K562 (cell line): ENCODE data around the gene VDAC2. TPM values are rescaled to one million over a fixed set of nuclear protein-coding genes. Genes with fewer than 3 reads are reported as not detected.

Experiments used
- ATAC-seq: fragments of 200-7000 bp; cut with Tn5 transposase; 3 replicates; pipeline ENCODE4 v1.9.1; 2020; ENCODE audit warnings: moderate library complexity
- BruUV-seq: library from RNA; stranded (reverse); fragments of 400-500 nt; replicated peaks from 2 replicates; lab custom pipeline; 2021; lab: Mats Ljungman, UMichigan
- CTCF ChIA-PET: fragments of 300-600 bp; formaldehyde crosslinking; extraction: SDS; loops from one replicate; lab custom pipeline; 2021; ENCODE audit warnings: low intra/inter-chr PET ratio; lab: Yijun Ruan, JAX
- POLR2A ChIA-PET: fragments of 300-600, 350-650 bp; sonication (Branson Sonifier 250); formaldehyde crosslinking; extraction: SDS; loops from one replicate; lab custom pipeline; 2021; ENCODE audit warnings: antibody characterized with exemption, inconsistent platforms; lab: Yijun Ruan, JAX
- DNase-seq, 4 experiments: peaks; one replicate each; pipeline versions ENCODE4 v3.0.0 to v3.0.0-alpha.2; 2011 to 2018; ENCODE audit warnings: low spot score in 3 of 4, mixed read lengths in 3 of 4; ENCODE audit errors: extremely low read depth in 1 of 4
- FAIRE-seq: peaks from 2 replicates; lab custom pipeline; 2011; peaks lifted over from hg19 to GRCh38; lab: Jason Lieb, UNC
- H2AFZ ChIP-seq: 2 replicates; pipeline ENCODE4 v1.6.0; 2011; ENCODE audit warnings: low read depth, low read length, control low read depth, inconsistent platforms
- H3K27ac ChIP-seq: fragments of 200-600 bp; 3 replicates; pipeline ENCODE4 v1.8.0; 2011; ENCODE audit warnings: low read depth, mild to moderate bottlenecking, control low read depth, inconsistent platforms, low read length, moderate library complexity, mixed read lengths; ENCODE audit errors: extremely low read depth
- H3K27me3 ChIP-seq, 2 experiments: fragments of 300-600 bp in 1 of 2; 2 replicates in 1 of 2; 3 replicates in 1 of 2; pipeline versions ENCODE4 v1.6.0 to v1.8.0; 2011; ENCODE audit warnings: inconsistent platforms in 2 of 2, low read length in 2 of 2, mild to moderate bottlenecking in 1 of 2, mixed read lengths in 1 of 2, moderate library complexity in 1 of 2; ENCODE audit not compliant: control insufficient read depth in 2 of 2, insufficient read depth in 2 of 2
- H3K36me3 ChIP-seq: fragments of 300-600 bp; 3 replicates; pipeline ENCODE4 v1.8.0; 2011; ENCODE audit warnings: mild to moderate bottlenecking, low read length, inconsistent platforms; ENCODE audit not compliant: control insufficient read depth, insufficient read depth
- H3K4me1 ChIP-seq, 2 experiments: fragments of 200-600 bp in 1 of 2; replicated peaks in 1 of 2; 2 replicates in 1 of 2; 3 replicates in 1 of 2; pipeline versions ENCODE4 v1.5.1 to v1.8.0; 2011; ENCODE audit warnings: inconsistent platforms in 2 of 2, low read length in 2 of 2, mild to moderate bottlenecking in 1 of 2, mixed read lengths in 1 of 2, moderate library complexity in 1 of 2; ENCODE audit not compliant: control insufficient read depth in 2 of 2, insufficient read depth in 2 of 2
- H3K4me2 ChIP-seq: 2 replicates; pipeline ENCODE4 v1.6.1; 2011; ENCODE audit warnings: low read length, control low read depth, inconsistent platforms, mixed read lengths; ENCODE audit not compliant: insufficient read depth
- H3K4me3 ChIP-seq: fragments of 200-600 bp; sonication (generic), shearing (Covaris generic); 2 replicates; pipeline ENCODE4 v1.5.1; 2016; ENCODE audit warnings: control low read depth, inconsistent platforms
- H3K79me2 ChIP-seq: fragments of 200-600 bp; 3 replicates; pipeline ENCODE4 v1.8.0; 2011; ENCODE audit warnings: low read length, inconsistent platforms; ENCODE audit not compliant: control insufficient read depth, insufficient read depth
- H3K9ac ChIP-seq, 2 experiments: 2 replicates each; pipeline versions ENCODE4 v1.6.0 to v1.6.1; 2011; ENCODE audit warnings: low read depth in 2 of 2, low read length in 2 of 2, control low read depth in 1 of 2, inconsistent platforms in 1 of 2, mild to moderate bottlenecking in 1 of 2, mixed read lengths in 1 of 2; ENCODE audit not compliant: insufficient read depth in 1 of 2
- H3K9me1 ChIP-seq: one replicate; pipeline ENCODE4 v1.6.0; 2011; ENCODE audit warnings: inconsistent platforms, mild to moderate bottlenecking, low read length, moderate library complexity; ENCODE audit not compliant: control insufficient read depth, insufficient read depth
- H3K9me3 ChIP-seq: replicated peaks from 2 replicates; pipeline ENCODE4 v1.5.1; 2011; ENCODE audit warnings: low read depth, low read length, inconsistent platforms; ENCODE audit not compliant: control insufficient read depth, insufficient read depth
- H4K20me1 ChIP-seq: replicated peaks from 2 replicates; pipeline ENCODE4 v1.6.1; 2011; ENCODE audit warnings: low read length, inconsistent platforms, mixed read lengths; ENCODE audit not compliant: control insufficient read depth, insufficient read depth
- AFF4 ChIP-seq: sonication (generic); formaldehyde crosslinking; IDR thresholded peaks from 2 replicates; pipeline ENCODE4 v1.8.0; 2023; ENCODE audit warnings: mild to moderate bottlenecking, missing genetic modification reagents
- BMI1 ChIP-seq: fragments of 150-350 bp; IDR thresholded peaks from 2 replicates; pipeline ENCODE4 v1.6.1; 2014; ENCODE audit warnings: low read length
- ESRRA ChIP-seq: fragments of 450-650 bp; IDR thresholded peaks from 2 replicates; pipeline ENCODE4 v1.6.1; 2014; ENCODE audit warnings: low read depth, mild to moderate bottlenecking, moderate library complexity, borderline replicate concordance
- FUS ChIP-seq: fragments of 200-400 bp; formaldehyde crosslinking; optimal IDR thresholded peaks from 2 replicates; pipeline ENCODE3; 2017; ENCODE audit warnings: low read depth, low read length
- KAT7 ChIP-seq: sonication (generic); formaldehyde crosslinking; IDR thresholded peaks from 2 replicates; pipeline ENCODE4 v1.8.0; 2022; ENCODE audit warnings: missing genetic modification reagents, mild to moderate bottlenecking, borderline replicate concordance
- PHF8 ChIP-seq: fragments of 200-600 bp; sonication (generic); IDR thresholded peaks from 2 replicates; pipeline ENCODE4 v1.6.1; 2012; ENCODE audit warnings: mixed run types, mild to moderate bottlenecking, inconsistent platforms, low read length, moderate library complexity, borderline replicate concordance
- WHSC1 ChIP-seq: IDR thresholded peaks from one replicate; pipeline ENCODE4 v1.6.1; 2012; ENCODE audit warnings: low read length, control low read depth, inconsistent platforms
- ZBTB43 ChIP-seq: sonication (generic); formaldehyde crosslinking; IDR thresholded peaks from 2 replicates; pipeline ENCODE4 v1.8.0; 2023; ENCODE audit warnings: mild to moderate bottlenecking, missing genetic modification reagents
- WGBS: fragments of 100-300 bp; shearing (Covaris generic); methylation state at CpG from one replicate; pipeline ENCODE4 v1.1.6; 2016; ENCODE audit warnings: low coverage, mixed read lengths; ENCODE audit not compliant: insufficient coverage; ENCODE audit errors: missing lambda C conversion rate; 5-methylcytosine and 5-hydroxymethylcytosine counted together
- in situ Hi-C: fragments of 300-500 bp; cut with MboI; formaldehyde crosslinking; loops from 4 replicates; pipeline ENCODE4 v1.15.0; 2018; ENCODE audit warnings: inconsistent platforms, mixed read lengths
- intact Hi-C: fragments of 100-400 bp; cut with micrococcal nuclease; formaldehyde crosslinking; loops from 2 replicates; pipeline ENCODE4 v1.14.2; 2022
- polyA plus RNA-seq, 8 experiments: library from polyadenylated mRNA; depleted of rRNA in 4 of 8; stranded (reverse) in 5 of 8; unstranded in 3 of 8; fragments of >200 nt; fragmentation: Nextera tagmentation in 2 of 8; fragmentation: Illumina TruSeq in 1 of 8; extraction: Ambion mirVana in 2 of 8; extraction: Trizol in 1 of 8; gene quantifications; 2 replicates each; pipeline versions ENCODE4 v1.2.1 to v1.2.3, GENCODE V29; 2011 to 2014; ENCODE audit warnings: inconsistent platforms in 1 of 8, missing spikeins in 1 of 8
- total RNA-seq, 7 experiments: library from RNA; depleted of rRNA in 6 of 7; stranded (reverse); fragments of >200 nt in 6 of 7; fragmentation: Illumina TruSeq in 2 of 7; extraction: Trizol in 2 of 7; gene quantifications; 2 replicates each; pipeline versions ENCODE4 v1.2.1 to v1.2.3, GENCODE V29; 2011 to 2021; ENCODE audit warnings: low replicate concordance in 1 of 7

The VDAC2 gene
- total and polyA plus RNA-seq, 9 of the 15 experiments (the other 6 are each of a cell fraction or from before 2014, with no cell fraction given): 139 to 450 (median 250) TPM

- TF ChIP-seq ZBTB43 (no peak), FUS (no peak)
These were observed 35.5 kb upstream of the VDAC2 start (continued) for GRCh38 chr10:75175046-75175445.

- CTCF ChIA-PET: no interaction called here
- intact Hi-C loops: no loop called here
- no peaks in the 10 kb centered on the region for H4K20me1 ChIP-seq
- whole genome bisulfite sequencing: 61% methylated on average over 6 of the region's 6 CpGs
- no peaks in the 10 kb centered on the region for H3K9me1 ChIP-seq
- H2AFZ ChIP-seq: no peak overlapping the region
- FAIRE-seq (no peak), DNase-seq (no peak), ATAC-seq (no peak)
- in situ Hi-C loops: no loop called here
- POLR2A ChIA-PET: no interaction called here
- no peak overlapping the region for H3K27ac ChIP-seq
- peaks cover 0 to 5% of the 10 kb centered on the region in 2 experiments; a peak in 2 of 5 replicates for H3K4me1 ChIP-seq
- H3K4me2 ChIP-seq: no peak overlapping the region
- TF ChIP-seq KAT7 (no peak), PHF8 (no peak), ESRRA (no peak), WHSC1 (no peak), BMI1 (no peak), AFF4 (CRISPR knock-in tag) (no peak)
- no TSS peak for BruUV-seq
- no peak overlapping the region for H3K9ac ChIP-seq
- no peaks in the 10 kb centered on the region for H3K9me3 ChIP-seq
- H3K36me3 ChIP-seq: peaks cover 15% of the 10 kb centered on the region
- H3K27me3 ChIP-seq: no peaks in the 10 kb centered on the region
- H3K4me3 ChIP-seq: no peak overlapping the region
- H3K79me2 ChIP-seq: no peaks in the 10 kb centered on the region
These were observed 34.5 kb upstream of the VDAC2 start for GRCh38 chr10:75176046-75176445.
